HFF-Myc (cell line): ENCODE results near the gene RBM23.

Source experiments
- DNase-seq: peaks from one replicate; pipeline ENCODE4 v3.0.0-alpha.2; 2011; ENCODE audit warnings: low read depth; ENCODE audit errors: extremely low read depth
- H3K4me3 ChIP-seq: replicated peaks from 2 replicates; pipeline ENCODE4 v1.5.1; 2011; ENCODE audit warnings: low read depth, mild to moderate bottlenecking, control low read depth, low read length
- CTCF ChIP-seq: IDR thresholded peaks from 2 replicates; pipeline ENCODE4 v1.5.1; 2012; ENCODE audit warnings: mild to moderate bottlenecking, low read depth, low read length, control low read depth; ENCODE audit errors: missing control alignments

The RBM23 gene

GRCh38 chr14:22896760-22897159, 22.2 kb downstream of the RBM23 start:
- DNase-seq, result no peak
- TF ChIP-seq CTCF, result no peak
- no peak overlapping the region for H3K4me3 ChIP-seq

GRCh38 chr14:22896356-22896755, 22.6 kb downstream of the RBM23 start:
- no peak overlapping the region for H3K4me3 ChIP-seq
- TF ChIP-seq CTCF, result no peak
- DNase-seq, result no peak

GRCh38 chr14:22895402-22895801, 23.5 kb downstream of the RBM23 start:
- TF ChIP-seq CTCF, result no peak
- no peak for DNase-seq
- no peak overlapping the region for H3K4me3 ChIP-seq

DNA sequence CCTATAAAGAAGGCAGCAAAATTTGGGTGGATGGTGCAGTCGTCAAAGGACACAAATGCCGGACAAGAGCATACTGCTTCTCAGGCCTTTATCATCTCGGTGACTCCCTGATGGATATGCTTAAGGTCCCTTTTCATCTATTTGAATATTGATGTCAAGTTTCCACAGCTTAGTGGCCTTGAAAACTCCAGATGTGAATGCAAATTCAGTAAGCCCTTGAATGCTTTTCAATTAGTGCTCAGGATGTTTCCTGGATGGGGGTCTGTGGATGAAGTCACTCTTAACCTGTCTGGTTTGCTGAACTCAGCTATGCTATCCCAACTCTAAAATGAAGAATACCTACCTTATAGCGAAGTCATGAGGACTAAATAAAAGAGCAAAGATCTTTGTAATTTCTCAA, 25.2 kb downstream of the RBM23 start:
- H3K4me3 ChIP-seq, result no peak overlapping the region
- no peak for DNase-seq
- TF ChIP-seq CTCF, result no peak

DNA sequence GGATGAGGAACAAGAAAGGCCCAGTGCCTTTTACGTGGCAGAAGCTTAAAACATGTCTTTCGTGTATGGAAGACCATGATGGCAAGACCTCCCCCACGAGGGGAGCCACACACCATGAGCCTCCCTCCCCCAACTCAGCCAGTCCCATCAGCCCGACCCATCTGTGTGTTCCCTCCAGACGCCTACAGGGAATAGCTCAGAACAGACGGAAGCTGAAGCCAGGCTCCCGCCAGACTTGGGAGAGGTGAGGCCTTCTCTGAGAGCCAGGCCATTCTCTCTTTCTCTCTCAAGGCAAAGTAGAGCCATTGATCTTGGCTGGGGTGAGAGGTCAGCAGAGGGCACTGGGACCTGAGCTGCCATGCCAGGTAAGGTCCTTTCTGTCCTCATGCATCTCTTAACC, 26.5 kb downstream of the RBM23 start:
- no peak for TF ChIP-seq CTCF
- no peak for DNase-seq
- H3K4me3 ChIP-seq, result no peak overlapping the region

DNA sequence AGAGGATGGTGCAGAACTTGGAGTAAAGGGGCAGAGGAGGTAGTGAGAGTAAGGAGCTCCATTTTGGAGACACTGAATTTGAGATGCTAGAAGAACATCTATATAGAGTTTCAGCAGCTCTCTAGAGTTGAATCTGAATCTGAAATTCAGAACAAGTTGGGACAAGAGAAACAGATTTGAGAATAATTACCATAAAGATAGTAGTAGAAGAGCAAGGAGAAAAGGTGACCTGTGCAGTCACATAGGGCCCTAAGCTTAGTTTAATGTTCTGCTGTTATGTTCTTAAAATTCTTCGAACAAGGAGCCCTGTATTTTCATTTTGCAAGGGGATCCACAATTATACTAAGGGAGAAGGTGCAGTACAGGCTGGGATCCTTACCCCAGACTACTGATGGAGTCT, 28.5 kb downstream of the RBM23 start:
- no peak for TF ChIP-seq CTCF
- H3K4me3 ChIP-seq, result no peak overlapping the region
- no peak for DNase-seq

DNA sequence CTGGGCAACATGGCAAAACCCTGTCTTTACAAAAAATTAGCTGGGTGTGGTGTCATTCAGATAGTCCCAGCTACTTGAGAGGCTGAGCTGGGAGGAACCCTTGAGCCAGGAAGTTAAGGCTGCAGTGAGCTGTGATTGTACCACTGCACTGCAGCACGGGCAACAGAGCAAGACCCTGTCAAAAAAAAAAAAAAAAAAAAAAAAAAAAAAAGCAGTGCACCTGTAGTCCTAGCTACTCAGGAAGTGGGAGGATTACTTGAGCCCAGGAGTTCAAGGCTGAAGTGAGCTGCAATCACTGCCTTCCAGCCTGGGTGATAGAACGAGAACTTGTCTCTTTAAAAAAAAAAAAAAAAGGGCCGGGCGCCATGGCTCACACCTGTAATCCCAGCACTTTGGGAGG, 30.3 kb downstream of the RBM23 start:
- no peak for DNase-seq
- H3K4me3 ChIP-seq, result no peak overlapping the region
- no peak for TF ChIP-seq CTCF
